ENCODE data around the gene ZNF217.
"Not testable (repeated sequence)": the region's sequence is repeated elsewhere in the genome, so short reads cannot be mapped to it uniquely, and the experiment has no call there.

ZNF217 gene

DNA sequence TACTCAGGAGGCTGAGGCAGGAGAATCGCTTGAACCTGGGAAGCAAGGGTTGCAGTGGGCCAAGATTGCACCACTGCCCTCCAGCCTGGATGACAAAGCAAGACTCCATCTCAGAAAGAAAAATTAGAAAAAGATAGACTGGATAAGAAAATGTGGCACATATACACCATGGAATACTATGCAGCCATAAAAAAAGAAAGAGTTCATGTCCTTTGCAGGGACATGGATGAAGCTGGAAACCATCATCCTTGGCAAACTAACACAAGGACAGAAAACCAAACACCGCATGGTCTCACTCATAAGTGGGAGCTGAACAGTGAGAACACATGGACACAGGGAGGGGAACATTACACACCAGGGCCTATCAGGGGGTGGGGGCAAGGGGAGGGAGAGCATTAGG lies 70.0 kb downstream of the ZNF217 start:
- not testable (repeated sequence) for DNase-seq

- no peak for DNase-seq
Observed at GRCh38 chr20:53522696-53523095, 70.9 kb downstream of the ZNF217 start.

- no peak for DNase-seq
Observed at GRCh38 chr20:53522026-53522425, 71.6 kb downstream of the ZNF217 start.

GRCh38 chr20:53521421-53521820 lies 72.2 kb downstream of the ZNF217 start:
- DNase-seq, result not testable (repeated sequence)

GRCh38 chr20:53517146-53517545 lies 76.5 kb downstream of the ZNF217 start:
- no peak for DNase-seq
